Measurements from ENCODE around the gene SH2D7. TPM values are rescaled to one million over a fixed set of nuclear protein-coding genes. Genes with fewer than 3 reads are reported as not detected.

The SH2D7 gene
- total RNA-seq, 1 experiment from 2014 or later, result not detected

DNA sequence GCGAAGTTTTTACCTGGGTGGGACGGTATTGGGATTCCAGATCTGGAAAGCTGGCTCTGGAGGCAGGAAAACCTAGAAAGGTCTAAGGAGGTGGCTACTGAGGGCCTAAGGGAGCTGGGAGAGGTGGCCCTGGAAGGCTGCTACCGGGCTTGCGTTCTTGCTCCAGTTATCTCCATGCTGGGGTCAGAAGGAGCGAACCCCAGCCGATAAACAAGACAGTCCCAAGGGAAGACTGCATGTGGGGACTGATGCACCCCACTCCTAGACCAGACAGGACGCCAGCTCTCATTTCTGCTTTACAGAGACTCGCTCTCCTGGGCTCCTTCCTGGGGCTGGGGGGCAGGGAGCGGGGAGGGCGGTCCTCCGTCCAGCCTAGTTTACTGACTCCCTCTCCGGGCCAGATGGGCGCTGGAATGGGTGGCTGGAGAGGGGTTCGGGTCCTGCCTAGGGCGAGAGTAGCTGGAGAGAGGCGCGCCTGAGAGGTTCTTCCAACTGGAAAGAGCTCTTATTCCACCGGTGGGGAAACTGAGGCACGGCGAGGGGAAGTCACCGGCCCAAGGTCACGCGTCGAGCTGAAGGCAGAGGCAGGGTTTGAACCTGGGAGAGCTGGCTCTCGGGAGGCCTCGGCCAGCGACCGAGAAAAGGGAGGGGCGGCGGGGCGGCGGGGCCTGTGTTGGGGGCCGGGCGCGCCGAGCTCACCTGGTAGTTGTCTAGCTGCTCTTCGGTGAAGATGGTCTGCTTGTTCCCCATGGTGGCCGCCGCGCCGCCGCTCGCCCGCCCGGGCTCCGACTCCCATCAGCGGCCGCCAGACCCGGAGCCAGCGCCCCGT is 38.3 kb downstream of the SH2D7 start:
- Mint-ChIP-seq H3K36me3 (no peaks in the 10 kb centered on the region), H3K9me3 (no peaks in the 10 kb centered on the region), H3K4me3 (peak overlapping the region; percentile 81), H3K27me3 (ENCODE audit: low read depth) (no peaks in the 10 kb centered on the region), H3K4me1 (peaks cover 32% of the 10 kb centered on the region), H3K27ac (peak overlapping the region; percentile 86)
- ATAC-seq (peak; percentile 41), DNase-seq (ENCODE audit: low spot score) (peak; percentile 27)
- ChIA-PET CTCF (interaction anchor here (0.6 to 2.5 kb wide), 29 partner anchors 9 to 222 kb away, joined by 3 to 26 read pairs (median 4); partner anchors contain the start of gene IDH3A), POLR2A (interaction anchor here (0.6 to 1.9 kb wide), 5 partner anchors 10 to 55 kb away, joined by 3 to 12 read pairs (median 4); partner anchors contain the start of gene IDH3A)
- no peak for TF ChIP-seq ZNF263 (CRISPR knock-in tag; IDR thresholded peaks at IDR 0.05; ENCODE audit: low read depth)
- TF ChIP-seq OVOL2 (CRISPR knock-in tag; IDR thresholded peaks at IDR 0.05; ENCODE audit: borderline replicate concordance), result no peak
- no peak for TF ChIP-seq ZNF396 (CRISPR knock-in tag; IDR thresholded peaks at IDR 0.05; ENCODE audit: borderline replicate concordance)
- TF ChIP-seq NR2C2 (CRISPR knock-in tag; IDR thresholded peaks at IDR 0.05), result no peak
- TF ChIP-seq, protein P1, sequence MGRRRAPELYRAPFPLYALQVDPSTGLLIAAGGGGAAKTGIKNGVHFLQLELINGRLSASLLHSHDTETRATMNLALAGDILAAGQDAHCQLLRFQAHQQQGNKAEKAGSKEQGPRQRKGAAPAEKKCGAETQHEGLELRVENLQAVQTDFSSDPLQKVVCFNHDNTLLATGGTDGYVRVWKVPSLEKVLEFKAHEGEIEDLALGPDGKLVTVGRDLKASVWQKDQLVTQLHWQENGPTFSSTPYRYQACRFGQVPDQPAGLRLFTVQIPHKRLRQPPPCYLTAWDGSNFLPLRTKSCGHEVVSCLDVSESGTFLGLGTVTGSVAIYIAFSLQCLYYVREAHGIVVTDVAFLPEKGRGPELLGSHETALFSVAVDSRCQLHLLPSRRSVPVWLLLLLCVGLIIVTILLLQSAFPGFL (CRISPR knock-in tag; IDR thresholded peaks at IDR 0.05; ENCODE audit: borderline replicate concordance), result no peak
- no peak for TF ChIP-seq TEAD4 (CRISPR knock-in tag; IDR thresholded peaks at IDR 0.05)
- TF ChIP-seq, protein P2, sequence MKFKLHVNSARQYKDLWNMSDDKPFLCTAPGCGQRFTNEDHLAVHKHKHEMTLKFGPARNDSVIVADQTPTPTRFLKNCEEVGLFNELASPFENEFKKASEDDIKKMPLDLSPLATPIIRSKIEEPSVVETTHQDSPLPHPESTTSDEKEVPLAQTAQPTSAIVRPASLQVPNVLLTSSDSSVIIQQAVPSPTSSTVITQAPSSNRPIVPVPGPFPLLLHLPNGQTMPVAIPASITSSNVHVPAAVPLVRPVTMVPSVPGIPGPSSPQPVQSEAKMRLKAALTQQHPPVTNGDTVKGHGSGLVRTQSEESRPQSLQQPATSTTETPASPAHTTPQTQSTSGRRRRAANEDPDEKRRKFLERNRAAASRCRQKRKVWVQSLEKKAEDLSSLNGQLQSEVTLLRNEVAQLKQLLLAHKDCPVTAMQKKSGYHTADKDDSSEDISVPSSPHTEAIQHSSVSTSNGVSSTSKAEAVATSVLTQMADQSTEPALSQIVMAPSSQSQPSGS (CRISPR knock-in tag; IDR thresholded peaks at IDR 0.05; ENCODE audit: borderline replicate concordance, low read depth), result no peak
- TF ChIP-seq SMAD3 (CRISPR knock-in tag; IDR thresholded peaks at IDR 0.05; ENCODE audit: borderline replicate concordance), result no peak
- TF ChIP-seq ZNF121 (CRISPR knock-in tag; IDR thresholded peaks at IDR 0.05), result no peak
- TF ChIP-seq TEAD1 (CRISPR knock-in tag; IDR thresholded peaks at IDR 0.05), result no peak
- TF ChIP-seq, protein P3, sequence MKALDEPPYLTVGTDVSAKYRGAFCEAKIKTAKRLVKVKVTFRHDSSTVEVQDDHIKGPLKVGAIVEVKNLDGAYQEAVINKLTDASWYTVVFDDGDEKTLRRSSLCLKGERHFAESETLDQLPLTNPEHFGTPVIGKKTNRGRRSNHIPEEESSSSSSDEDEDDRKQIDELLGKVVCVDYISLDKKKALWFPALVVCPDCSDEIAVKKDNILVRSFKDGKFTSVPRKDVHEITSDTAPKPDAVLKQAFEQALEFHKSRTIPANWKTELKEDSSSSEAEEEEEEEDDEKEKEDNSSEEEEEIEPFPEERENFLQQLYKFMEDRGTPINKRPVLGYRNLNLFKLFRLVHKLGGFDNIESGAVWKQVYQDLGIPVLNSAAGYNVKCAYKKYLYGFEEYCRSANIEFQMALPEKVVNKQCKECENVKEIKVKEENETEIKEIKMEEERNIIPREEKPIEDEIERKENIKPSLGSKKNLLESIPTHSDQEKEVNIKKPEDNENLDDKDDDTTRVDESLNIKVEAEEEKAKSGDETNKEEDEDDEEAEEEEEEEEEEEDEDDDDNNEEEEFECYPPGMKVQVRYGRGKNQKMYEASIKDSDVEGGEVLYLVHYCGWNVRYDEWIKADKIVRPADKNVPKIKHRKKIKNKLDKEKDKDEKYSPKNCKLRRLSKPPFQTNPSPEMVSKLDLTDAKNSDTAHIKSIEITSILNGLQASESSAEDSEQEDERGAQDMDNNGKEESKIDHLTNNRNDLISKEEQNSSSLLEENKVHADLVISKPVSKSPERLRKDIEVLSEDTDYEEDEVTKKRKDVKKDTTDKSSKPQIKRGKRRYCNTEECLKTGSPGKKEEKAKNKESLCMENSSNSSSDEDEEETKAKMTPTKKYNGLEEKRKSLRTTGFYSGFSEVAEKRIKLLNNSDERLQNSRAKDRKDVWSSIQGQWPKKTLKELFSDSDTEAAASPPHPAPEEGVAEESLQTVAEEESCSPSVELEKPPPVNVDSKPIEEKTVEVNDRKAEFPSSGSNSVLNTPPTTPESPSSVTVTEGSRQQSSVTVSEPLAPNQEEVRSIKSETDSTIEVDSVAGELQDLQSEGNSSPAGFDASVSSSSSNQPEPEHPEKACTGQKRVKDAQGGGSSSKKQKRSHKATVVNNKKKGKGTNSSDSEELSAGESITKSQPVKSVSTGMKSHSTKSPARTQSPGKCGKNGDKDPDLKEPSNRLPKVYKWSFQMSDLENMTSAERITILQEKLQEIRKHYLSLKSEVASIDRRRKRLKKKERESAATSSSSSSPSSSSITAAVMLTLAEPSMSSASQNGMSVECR (CRISPR knock-in tag; IDR thresholded peaks at IDR 0.05; ENCODE audit: borderline replicate concordance), result no peak
- no peak for TF ChIP-seq CREB1 (CRISPR knock-in tag; IDR thresholded peaks at IDR 0.05)
- TF ChIP-seq, protein P4, sequence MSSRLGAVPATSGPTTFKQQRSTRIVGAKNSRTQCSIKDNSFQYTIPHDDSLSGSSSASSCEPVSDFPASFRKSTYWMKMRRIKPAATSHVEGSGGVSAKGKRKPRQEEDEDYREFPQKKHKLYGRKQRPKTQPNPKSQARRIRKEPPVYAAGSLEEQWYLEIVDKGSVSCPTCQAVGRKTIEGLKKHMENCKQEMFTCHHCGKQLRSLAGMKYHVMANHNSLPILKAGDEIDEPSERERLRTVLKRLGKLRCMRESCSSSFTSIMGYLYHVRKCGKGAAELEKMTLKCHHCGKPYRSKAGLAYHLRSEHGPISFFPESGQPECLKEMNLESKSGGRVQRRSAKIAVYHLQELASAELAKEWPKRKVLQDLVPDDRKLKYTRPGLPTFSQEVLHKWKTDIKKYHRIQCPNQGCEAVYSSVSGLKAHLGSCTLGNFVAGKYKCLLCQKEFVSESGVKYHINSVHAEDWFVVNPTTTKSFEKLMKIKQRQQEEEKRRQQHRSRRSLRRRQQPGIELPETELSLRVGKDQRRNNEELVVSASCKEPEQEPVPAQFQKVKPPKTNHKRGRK (CRISPR knock-in tag; IDR thresholded peaks at IDR 0.05; ENCODE audit: borderline replicate concordance), result no peak
- no peak for TF ChIP-seq ZBTB21 (CRISPR knock-in tag; IDR thresholded peaks at IDR 0.05; ENCODE audit: borderline replicate concordance)
- no peak for TF ChIP-seq IRF2 (CRISPR knock-in tag; IDR thresholded peaks at IDR 0.05; ENCODE audit: borderline replicate concordance, low read depth)
- no peak for TF ChIP-seq FOXJ3 (CRISPR knock-in tag; IDR thresholded peaks at IDR 0.05; ENCODE audit: borderline replicate concordance)
